Thyroid gland (tissue), 4 donors: ENCODE results near the gene ZNF597.

Experiments
- POLR2A ChIP-seq, 2 donors: fragments of 450-650 bp; IDR thresholded peaks; one replicate each; pipeline ENCODE4 v1.6.1; 2017; ENCODE audit warnings: antibody characterized with exemption in 2 of 2, mild to moderate bottlenecking in 2 of 2, moderate library complexity in 1 of 2
- TF ChIP-seq, protein P1 (sequence below), 6 experiments: fragments of 200-600 bp in 3 of 6; fragments of 450-650 bp in 3 of 6; sonication (generic) in 3 of 6; IDR thresholded peaks; one replicate each; pipeline ENCODE4 v1.5.1; 2016 to 2019; ENCODE audit warnings: antibody characterized with exemption in 6 of 6, mild to moderate bottlenecking in 2 of 6, inconsistent platforms in 1 of 6, moderate library complexity in 1 of 6

DNA sequence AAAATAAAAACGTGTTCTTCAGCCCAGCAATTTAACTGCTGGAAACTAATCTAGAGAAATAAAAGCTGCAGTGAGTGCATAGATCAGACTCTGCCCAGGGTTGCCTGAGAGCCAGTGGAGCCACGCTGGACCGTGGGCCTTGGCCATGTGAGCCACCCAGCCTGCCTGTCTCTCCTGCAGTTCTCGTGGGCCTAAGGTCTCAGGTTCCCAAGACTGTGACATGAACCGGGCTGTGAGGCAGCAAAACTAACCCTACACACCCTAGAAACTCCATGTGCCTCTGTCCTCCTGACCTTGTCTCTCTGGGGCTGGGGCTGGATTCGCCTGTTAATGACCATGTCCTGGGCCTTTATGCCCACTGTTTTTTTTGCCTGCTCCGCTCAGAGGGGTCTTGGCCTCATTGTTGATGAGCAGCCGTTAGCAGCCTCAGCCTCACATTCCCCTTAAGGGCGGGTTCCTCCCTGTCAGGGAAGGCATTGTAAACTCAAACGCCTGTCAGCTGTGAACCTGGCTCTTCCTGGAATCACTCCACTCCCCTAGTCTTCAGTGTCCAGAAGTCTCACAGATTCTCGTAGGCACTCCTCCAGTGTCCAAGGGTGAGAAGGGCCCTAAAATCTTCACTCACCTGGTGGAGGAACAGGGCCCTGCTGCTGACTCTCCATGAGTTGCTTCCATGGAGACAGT, 35.1 kb upstream of the ZNF597 start:
- TF ChIP-seq, protein P1, sequence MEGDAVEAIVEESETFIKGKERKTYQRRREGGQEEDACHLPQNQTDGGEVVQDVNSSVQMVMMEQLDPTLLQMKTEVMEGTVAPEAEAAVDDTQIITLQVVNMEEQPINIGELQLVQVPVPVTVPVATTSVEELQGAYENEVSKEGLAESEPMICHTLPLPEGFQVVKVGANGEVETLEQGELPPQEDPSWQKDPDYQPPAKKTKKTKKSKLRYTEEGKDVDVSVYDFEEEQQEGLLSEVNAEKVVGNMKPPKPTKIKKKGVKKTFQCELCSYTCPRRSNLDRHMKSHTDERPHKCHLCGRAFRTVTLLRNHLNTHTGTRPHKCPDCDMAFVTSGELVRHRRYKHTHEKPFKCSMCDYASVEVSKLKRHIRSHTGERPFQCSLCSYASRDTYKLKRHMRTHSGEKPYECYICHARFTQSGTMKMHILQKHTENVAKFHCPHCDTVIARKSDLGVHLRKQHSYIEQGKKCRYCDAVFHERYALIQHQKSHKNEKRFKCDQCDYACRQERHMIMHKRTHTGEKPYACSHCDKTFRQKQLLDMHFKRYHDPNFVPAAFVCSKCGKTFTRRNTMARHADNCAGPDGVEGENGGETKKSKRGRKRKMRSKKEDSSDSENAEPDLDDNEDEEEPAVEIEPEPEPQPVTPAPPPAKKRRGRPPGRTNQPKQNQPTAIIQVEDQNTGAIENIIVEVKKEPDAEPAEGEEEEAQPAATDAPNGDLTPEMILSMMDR (IDR thresholded peaks at IDR 0.05) = no peak
- no peak for TF ChIP-seq POLR2A (IDR thresholded peaks at IDR 0.05)
